ENCODE measurements around the gene SPDYE4. TPM values are rescaled to one million over a fixed set of nuclear protein-coding genes. Genes with fewer than 3 reads are reported as not detected.
A peak's percentile ranks its signal among the peaks of the same experiment; 100 is the strongest.

Gene SPDYE4
- total and polyA plus RNA-seq, 4 donors: not detected

GRCh38 chr17:8728251-8728938 is 30.0 kb downstream of the SPDYE4 start:
- Histone ChIP-seq H3K27me3 (ENCODE audit: control insufficient read depth in 3 of 3, insufficient read depth in 3 of 3, low read length in 2 of 3) (no peaks in the 10 kb centered on the region), H3K9ac (ENCODE audit: insufficient read depth in 1 of 2, low read length in 2 of 2) (no peak overlapping the region), H3K9me3 (ENCODE audit: control insufficient read depth in 4 of 4, insufficient read depth in 3 of 4, low read length in 3 of 4) (no peaks in the 10 kb centered on the region), H3K27ac (ENCODE audit: low read depth in 1 of 2, low read length in 1 of 2) (no peak overlapping the region), H3K4me1 (ENCODE audit: control insufficient read depth in 5 of 5, insufficient read depth in 5 of 5, low read length in 5 of 5) (peaks cover 0 to 31% (median 15%) of the 10 kb centered on the region in 5 donors), H3K4me3 (no peak overlapping the region), H3K36me3 (ENCODE audit: control insufficient read depth in 4 of 4, insufficient read depth in 4 of 4, low read length in 4 of 4) (no peaks in the 10 kb centered on the region)
- TF ChIP-seq CTCF (IDR thresholded peaks at IDR 0.05; ENCODE audit: control extremely low read depth, extremely low read depth): no peak
- 82 to 90% methylated on average over 13 of the region's 13 CpGs for WGBS, 2 donors
- ATAC-seq (ENCODE audit: insufficient read depth, low FRiP score): no peak
- no peak for DNase-seq

DNA sequence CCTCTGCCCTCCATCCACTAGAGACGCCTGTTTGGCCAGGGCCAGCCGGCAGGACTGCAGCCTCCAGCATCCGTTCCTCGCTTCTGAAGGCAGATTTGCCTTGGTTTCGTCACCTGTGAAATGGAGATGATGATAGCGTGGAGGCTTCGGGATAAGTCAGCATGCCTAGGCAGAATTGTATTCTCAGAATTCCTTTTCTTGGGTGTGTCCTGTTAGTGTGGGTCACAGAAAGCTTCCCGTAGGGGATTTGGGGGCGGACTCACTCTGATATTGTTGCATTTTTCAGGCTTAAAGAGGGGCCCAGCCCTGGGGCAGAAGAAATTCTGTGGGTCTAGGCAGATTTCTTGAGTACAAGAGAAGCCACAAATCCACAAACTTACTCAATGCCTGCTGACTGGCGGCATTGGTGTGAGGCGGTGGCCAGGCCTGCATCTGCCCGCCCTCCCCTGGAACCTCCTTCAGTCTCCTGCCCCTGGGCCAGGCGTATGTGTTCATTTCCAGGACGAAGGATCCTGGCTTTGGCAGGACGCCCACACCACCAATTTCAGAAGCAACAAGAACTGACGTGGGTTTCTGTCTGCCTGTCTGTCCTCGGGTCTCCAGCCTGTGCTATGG is 31.3 kb downstream of the SPDYE4 start:
- peak overlapping the region in 1 of 2 donors; percentile 5 for H3K9ac ChIP-seq (ENCODE audit: insufficient read depth in 1 of 2, low read length in 2 of 2)
- H3K4me3 ChIP-seq: no peak overlapping the region
- no peaks in the 10 kb centered on the region for H3K36me3 ChIP-seq (ENCODE audit: control insufficient read depth in 4 of 4, insufficient read depth in 4 of 4, low read length in 4 of 4)
- 30 to 57% methylated on average over 17 of the region's 17 CpGs for WGBS, 2 donors
- peaks cover 0 to 31% (median 15%) of the 10 kb centered on the region in 5 donors for H3K4me1 ChIP-seq (ENCODE audit: control insufficient read depth in 5 of 5, insufficient read depth in 5 of 5, low read length in 5 of 5)
- no peak for TF ChIP-seq CTCF (IDR thresholded peaks at IDR 0.05; ENCODE audit: control extremely low read depth, extremely low read depth)
- H3K9me3 ChIP-seq (ENCODE audit: control insufficient read depth in 4 of 4, insufficient read depth in 3 of 4, low read length in 3 of 4): no peaks in the 10 kb centered on the region
- ATAC-seq (ENCODE audit: insufficient read depth, low FRiP score) (no peak), DNase-seq (peak; percentile 34 to 53 (median 48))
- peak overlapping the region in 1 of 2 donors; percentile 0 for H3K27ac ChIP-seq (ENCODE audit: low read depth in 1 of 2, low read length in 1 of 2)
- no peaks in the 10 kb centered on the region for H3K27me3 ChIP-seq (ENCODE audit: control insufficient read depth in 3 of 3, insufficient read depth in 3 of 3, low read length in 2 of 3)

GRCh38 chr17:8725881-8726876 is 32.2 kb downstream of the SPDYE4 start:
- DNase-seq: peak; percentile 81 to 93 (median 82)
- Histone ChIP-seq H3K9ac (ENCODE audit: insufficient read depth in 1 of 2, low read length in 2 of 2) (no peak overlapping the region), H3K27ac (ENCODE audit: low read depth in 1 of 2, low read length in 1 of 2) (peak overlapping the region in 1 of 2 donors; percentile 0), H3K27me3 (ENCODE audit: control insufficient read depth in 3 of 3, insufficient read depth in 3 of 3, low read length in 2 of 3) (no peaks in the 10 kb centered on the region), H3K4me1 (ENCODE audit: control insufficient read depth in 5 of 5, insufficient read depth in 5 of 5, low read length in 5 of 5) (peaks cover 0 to 39% (median 23%) of the 10 kb centered on the region in 5 donors), H3K36me3 (ENCODE audit: control insufficient read depth in 4 of 4, insufficient read depth in 4 of 4, low read length in 4 of 4) (no peaks in the 10 kb centered on the region), H3K4me3 (no peak overlapping the region), H3K9me3 (ENCODE audit: control insufficient read depth in 4 of 4, insufficient read depth in 3 of 4, low read length in 3 of 4) (no peaks in the 10 kb centered on the region)
- no peak for TF ChIP-seq CTCF (IDR thresholded peaks at IDR 0.05; ENCODE audit: control extremely low read depth, extremely low read depth)
- 59 to 71% methylated on average over 23 of the region's 23 CpGs for WGBS, 2 donors
- ATAC-seq (ENCODE audit: insufficient read depth, low FRiP score): no peak
